Glutamatergic neuron (in vitro differentiated cells): ENCODE results near the gene POLR3GL. TPM values are rescaled to one million over a fixed set of nuclear protein-coding genes. Genes with fewer than 3 reads are reported as not detected.

Experiments used
- DNase-seq: peaks from one replicate; pipeline ENCODE4 v3.0.0; 2022
- H3K27ac Mint-ChIP-seq: one replicate; pipeline ENCODE4 v1.8.0; 2020; ENCODE audit warnings: mild to moderate bottlenecking, mixed read lengths, inconsistent platforms; ENCODE audit not compliant: unreplicated experiment
- H3K27me3 Mint-ChIP-seq: one replicate; pipeline ENCODE4 v1.8.0; 2020; ENCODE audit warnings: mild to moderate bottlenecking, moderate library complexity, mixed read lengths, inconsistent platforms; ENCODE audit not compliant: unreplicated experiment
- H3K36me3 Mint-ChIP-seq: one replicate; pipeline ENCODE4 v1.8.0; 2020; ENCODE audit warnings: mild to moderate bottlenecking, mixed read lengths, inconsistent platforms; ENCODE audit not compliant: unreplicated experiment
- H3K4me1 Mint-ChIP-seq: one replicate; pipeline ENCODE4 v1.8.0; 2020; ENCODE audit warnings: mild to moderate bottlenecking, low read depth, mixed read lengths, inconsistent platforms; ENCODE audit not compliant: unreplicated experiment
- H3K4me3 Mint-ChIP-seq: one replicate; pipeline ENCODE4 v1.8.0; 2020; ENCODE audit warnings: mild to moderate bottlenecking, mixed read lengths, inconsistent platforms; ENCODE audit not compliant: unreplicated experiment
- H3K9me3 Mint-ChIP-seq: one replicate; pipeline ENCODE4 v1.8.0; 2020; ENCODE audit warnings: mild to moderate bottlenecking, moderate library complexity, mixed read lengths, inconsistent platforms; ENCODE audit not compliant: unreplicated experiment
- CTCF ChIP-seq: fragments of 200-600 bp; sonication (generic); IDR thresholded peaks from one replicate; pipeline ENCODE4 v1.5.0; 2021; ENCODE audit not compliant: partially characterized antibody, unreplicated experiment
- total RNA-seq: library from RNA; stranded (reverse); fragmentation: NEBNext Ultra II Directional; extraction: Animal tissue kit (Norgen Biotek cat#: 25700); gene quantifications from one replicate; pipeline ENCODE4 v1.2.1, GENCODE V29; 2021; ENCODE audit not compliant: unreplicated experiment

Gene POLR3GL
- total RNA-seq, 1 donor from 2014 or later, result 13.2 TPM

GRCh38 chr1:145993618-145994390 is 29.3 kb downstream of the POLR3GL start:
- TF ChIP-seq CTCF, result no peak
- peaks cover 28% of the 10 kb centered on the region for H3K36me3 Mint-ChIP-seq
- peaks cover 11% of the 10 kb centered on the region for H3K27me3 Mint-ChIP-seq
- no peak overlapping the region for H3K27ac Mint-ChIP-seq
- H3K4me1 Mint-ChIP-seq, result peaks cover 25% of the 10 kb centered on the region
- H3K9me3 Mint-ChIP-seq, result peaks cover 13% of the 10 kb centered on the region
- peak overlapping the region; percentile 99 for H3K4me3 Mint-ChIP-seq
- DNase-seq, result no peak

DNA sequence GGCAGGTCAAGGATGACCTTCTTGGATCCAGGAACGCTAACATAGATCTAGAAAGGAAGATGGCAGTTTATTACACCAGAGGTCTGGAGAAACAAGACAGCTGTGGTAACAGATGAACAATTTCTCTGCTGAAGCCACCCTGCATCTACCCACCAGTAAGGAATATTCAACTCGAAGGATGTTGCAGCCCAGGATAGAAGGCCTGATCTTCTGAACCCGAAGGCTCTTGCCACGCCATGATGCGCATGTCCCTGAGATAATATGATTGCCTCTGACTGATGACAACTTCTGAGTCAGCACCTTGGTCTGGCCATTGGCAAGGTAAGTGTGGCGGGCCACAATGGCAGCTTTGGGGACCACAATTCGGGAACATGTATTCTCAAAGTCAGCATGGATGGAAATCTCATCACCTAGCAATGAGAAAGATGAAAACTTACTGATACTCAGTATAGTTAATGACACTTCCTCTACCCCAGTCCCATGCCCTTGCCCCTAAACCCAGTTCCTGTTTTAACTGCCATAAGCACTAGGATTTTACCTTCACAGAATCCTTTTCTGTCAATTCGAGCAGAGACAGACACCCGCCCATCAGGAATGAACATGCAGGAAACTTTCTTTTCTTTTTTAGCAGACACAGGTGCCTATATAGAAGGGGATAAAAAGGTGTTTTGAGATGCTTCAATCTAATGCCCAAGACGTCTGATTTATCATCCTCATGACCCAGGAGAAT is 30.1 kb downstream of the POLR3GL start:
- TF ChIP-seq CTCF, result no peak

DNA sequence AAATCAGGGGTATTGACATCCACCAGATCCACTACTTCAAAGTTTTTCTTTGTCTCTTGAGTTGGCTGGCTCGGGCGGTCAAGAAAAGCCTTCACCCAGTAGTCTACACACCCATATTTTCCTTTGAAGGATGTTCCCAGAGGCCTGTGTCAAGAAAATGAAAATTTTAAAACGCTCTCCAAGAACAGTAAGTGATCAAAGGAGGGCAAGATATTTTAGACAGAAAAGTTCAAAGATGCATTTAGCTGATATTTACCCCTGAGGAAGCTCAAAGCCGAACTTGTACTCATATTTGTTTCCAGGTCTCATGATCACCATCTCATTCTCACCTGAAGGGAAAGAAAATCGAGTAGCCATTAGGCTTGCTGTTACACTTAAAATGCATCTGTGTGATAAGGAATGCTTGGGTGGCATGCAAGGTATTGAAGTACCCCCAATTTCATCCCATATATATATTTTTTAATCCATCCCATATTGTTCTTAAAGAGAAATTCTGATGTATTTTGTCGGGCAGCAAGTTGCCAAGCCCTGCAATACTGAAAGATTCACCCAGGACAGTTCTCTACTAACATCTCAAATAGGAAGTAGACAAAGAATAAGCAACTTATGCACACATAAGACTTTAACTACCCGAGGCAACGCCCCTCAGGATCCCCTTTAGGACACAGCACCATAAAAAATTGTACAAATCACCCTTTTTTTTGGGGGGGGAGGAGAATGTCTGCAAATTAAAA is 30.8 kb downstream of the POLR3GL start:
- peaks cover 11% of the 10 kb centered on the region for H3K27me3 Mint-ChIP-seq
- H3K4me3 Mint-ChIP-seq, result peak overlapping the region; percentile 99
- H3K27ac Mint-ChIP-seq, result peak overlapping the region; percentile 98
- peaks cover 15% of the 10 kb centered on the region for H3K9me3 Mint-ChIP-seq
- peaks cover 28% of the 10 kb centered on the region for H3K36me3 Mint-ChIP-seq
- DNase-seq, result no peak
- peaks cover 28% of the 10 kb centered on the region for H3K4me1 Mint-ChIP-seq
- TF ChIP-seq CTCF, result no peak

More for the DNA sequence above, 30.1 kb downstream of the POLR3GL start:
- DNase-seq, result no peak
- H3K27ac Mint-ChIP-seq, result peak overlapping the region; percentile 98
- H3K4me3 Mint-ChIP-seq, result peak overlapping the region; percentile 99
- H3K27me3 Mint-ChIP-seq, result peaks cover 11% of the 10 kb centered on the region
- H3K36me3 Mint-ChIP-seq, result peaks cover 28% of the 10 kb centered on the region
- H3K9me3 Mint-ChIP-seq, result peaks cover 13% of the 10 kb centered on the region
- peaks cover 28% of the 10 kb centered on the region for H3K4me1 Mint-ChIP-seq

GRCh38 chr1:145995964-145996432 is 31.5 kb downstream of the POLR3GL start:
- peaks cover 7% of the 10 kb centered on the region for H3K27me3 Mint-ChIP-seq
- peak overlapping the region; percentile 98 for H3K27ac Mint-ChIP-seq
- DNase-seq, result no peak
- H3K36me3 Mint-ChIP-seq, result peaks cover 28% of the 10 kb centered on the region
- peaks cover 28% of the 10 kb centered on the region for H3K4me1 Mint-ChIP-seq
- H3K9me3 Mint-ChIP-seq, result peaks cover 15% of the 10 kb centered on the region
- H3K4me3 Mint-ChIP-seq, result peak overlapping the region; percentile 99
- TF ChIP-seq CTCF, result no peak
